HG02943 (cell line): Measurements from ENCODE around the gene MTCL3.
A peak's percentile ranks its signal among the peaks of the same experiment; 100 is the strongest.

Experiments
- ATAC-seq: cut with Tn5 transposase; IDR thresholded peaks from one replicate; pipeline ENCODE4 v1.9.1; 2021; ENCODE audit warnings: mild to moderate bottlenecking, low read depth, moderate library complexity; ENCODE audit not compliant: unreplicated experiment

Gene MTCL3

DNA sequence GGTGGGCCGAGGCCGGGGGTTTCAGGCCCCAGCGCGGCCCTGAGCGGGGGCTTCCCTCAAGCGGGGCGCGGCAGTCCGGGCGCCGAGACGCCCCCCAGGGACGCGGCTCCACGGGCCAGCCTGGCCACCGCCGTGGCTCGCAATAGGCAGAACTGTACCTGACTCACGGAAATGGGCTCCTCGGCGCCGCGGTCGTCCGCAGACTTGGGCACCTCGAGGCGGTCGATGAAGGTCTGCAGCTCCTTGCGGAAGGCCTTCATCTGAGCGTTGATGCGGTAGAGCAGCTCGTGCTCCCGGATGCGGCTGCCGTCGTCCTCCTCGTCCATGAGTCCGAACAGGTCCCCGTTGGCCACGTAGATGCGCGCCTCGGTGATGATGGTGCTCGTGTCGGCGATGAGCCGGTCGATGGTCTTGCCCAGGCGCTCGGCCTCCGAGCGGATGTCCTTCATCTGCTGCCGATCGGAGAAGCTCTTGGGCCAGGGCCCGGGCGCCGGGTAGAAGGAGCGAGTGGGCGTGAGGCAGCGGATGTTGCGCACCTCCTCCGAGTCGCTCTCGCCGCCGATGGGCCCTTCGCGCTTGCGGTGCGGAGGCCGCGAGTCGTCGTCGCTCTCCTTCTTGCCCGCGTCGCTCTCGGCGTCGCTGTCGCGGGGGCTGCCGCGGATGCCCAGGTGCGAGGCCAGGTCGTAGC, 43.9 kb downstream of the MTCL3 start:
- no peak for ATAC-seq

DNA sequence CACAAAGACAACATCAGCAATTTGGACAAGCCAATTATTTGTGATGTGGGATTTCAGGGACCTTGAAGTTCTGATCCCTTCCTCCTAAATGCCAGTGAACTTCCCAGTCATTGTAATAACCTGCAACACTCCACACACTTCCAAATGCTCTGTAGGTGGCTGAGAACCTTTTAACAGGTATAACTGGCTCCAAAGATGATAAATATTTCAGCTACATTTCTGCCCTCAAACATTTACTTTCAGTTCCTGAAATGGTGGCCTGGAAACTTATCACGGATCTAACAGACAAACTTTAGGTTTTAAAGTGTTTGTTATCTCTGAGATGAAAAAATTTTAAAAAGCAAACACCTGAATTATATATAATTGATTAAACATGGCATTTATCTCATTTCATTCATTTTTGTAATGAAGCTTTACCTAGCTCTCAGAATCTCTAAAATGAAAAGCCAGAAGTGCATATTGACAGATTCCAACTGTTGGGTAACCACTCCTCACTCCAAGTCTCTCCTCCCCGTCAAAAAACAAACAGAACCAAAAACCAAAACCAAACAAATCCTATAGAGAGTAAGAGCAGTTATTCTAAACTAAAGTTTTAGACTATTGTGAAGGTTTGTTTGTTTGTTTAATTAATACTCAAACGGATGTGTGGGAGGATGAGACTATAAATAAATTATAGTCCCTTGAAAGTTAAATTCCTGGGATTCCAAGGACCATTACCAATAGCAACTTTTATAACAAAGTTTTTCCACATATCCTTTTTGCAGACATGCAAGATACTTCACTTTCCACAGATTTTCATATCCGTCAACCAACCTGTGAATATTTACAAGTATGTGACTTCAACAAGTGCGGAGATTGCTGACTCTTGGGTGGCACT, 47.5 kb downstream of the MTCL3 start:
- ATAC-seq = no peak

DNA sequence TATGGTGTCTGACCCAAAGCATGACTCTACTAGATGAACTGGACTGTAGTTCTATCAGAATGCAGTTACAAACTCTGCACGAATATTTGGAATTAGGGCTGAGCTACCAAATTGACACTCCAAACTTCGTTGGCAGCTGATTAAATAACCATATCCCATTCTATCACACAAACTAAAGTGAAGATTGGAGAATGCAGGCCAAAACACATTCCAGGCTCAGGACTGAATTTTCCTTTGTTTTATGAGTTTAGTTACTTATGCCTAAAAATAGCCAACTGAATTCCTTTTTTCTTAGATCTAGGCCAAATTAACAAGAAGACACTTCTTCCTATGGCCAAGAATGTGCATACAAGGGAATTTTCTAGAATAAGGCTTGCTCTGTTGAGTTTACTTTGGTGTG, 50.2 kb downstream of the MTCL3 start:
- ATAC-seq = no peak

DNA sequence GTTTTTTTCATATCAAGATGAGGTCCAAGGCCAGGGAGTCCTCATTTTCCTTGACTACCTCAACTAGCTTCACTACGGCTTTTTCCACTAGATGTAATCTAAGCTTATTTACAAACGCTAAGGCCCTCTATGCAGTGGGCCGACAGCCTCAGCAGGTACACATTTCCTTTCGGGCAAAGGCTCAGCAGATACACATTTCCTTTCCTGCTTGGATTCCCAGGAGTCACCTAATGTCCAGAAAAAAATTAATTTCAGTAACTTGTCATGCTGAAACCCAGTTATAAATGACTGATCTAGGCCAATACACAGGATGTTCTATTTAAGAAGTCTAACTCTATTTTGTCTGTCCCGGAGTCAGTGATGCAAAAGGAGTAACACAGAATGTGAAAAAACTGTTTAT, 52.7 kb downstream of the MTCL3 start:
- ATAC-seq = no peak

DNA sequence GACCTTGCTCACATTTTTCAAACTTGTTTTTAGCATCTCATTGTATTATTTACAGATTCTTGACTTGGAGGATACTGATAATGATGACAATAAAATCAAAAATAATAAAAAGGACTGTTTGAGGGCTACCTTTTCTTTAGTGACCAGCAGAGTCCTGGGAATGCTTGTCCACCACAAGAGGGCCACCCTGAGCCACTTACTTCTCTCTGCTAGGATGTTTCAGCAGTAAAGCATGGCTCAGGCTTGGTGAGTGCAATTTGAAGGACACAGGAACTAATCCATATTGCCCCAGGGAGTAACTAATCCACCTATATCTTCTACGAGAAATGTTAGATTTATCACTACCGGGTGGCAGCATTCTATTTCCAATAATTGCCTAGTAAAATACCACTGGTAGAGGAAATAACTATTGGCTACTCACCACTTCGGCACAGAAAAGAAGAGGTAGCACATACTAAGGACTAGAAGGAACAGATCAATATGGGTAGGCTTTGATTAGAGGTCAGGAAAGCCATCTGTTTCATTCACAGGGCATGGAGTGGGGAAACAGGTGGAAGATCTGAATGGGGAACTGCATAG, 54.2 kb downstream of the MTCL3 start:
- ATAC-seq = peak; percentile 85

DNA sequence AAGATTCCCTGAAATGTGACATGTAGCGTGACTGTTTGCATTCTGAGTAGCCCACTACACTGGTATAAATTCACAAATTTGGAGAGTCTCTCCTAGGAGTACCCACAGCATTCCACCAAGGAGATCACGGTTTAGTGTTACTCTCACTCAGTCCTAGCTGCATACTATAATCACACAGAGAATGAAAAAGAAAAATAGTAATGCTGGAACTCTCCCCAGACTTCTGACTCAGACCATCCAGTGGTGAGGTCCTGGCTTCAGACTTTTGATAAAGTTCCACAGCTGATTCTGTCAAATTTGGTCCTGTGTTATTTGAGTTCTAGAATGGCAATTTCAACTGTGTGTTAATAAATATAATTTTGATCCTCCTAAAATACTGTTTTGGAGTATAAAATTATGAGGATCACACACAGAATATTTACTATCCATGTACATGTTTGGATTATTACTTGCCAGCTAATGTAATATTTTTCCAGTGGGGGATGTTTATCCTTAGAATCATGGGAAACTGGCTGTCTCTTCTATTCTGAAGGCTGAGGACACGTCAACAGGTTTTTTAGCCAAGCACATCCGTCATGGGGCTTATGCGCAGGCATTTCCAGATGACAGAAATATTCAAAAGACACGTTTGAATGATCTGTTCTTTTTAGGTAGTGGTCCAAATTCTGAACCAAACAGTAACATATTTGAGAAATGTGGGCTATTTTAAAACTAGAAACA, 54.8 kb downstream of the MTCL3 start:
- ATAC-seq = no peak

DNA sequence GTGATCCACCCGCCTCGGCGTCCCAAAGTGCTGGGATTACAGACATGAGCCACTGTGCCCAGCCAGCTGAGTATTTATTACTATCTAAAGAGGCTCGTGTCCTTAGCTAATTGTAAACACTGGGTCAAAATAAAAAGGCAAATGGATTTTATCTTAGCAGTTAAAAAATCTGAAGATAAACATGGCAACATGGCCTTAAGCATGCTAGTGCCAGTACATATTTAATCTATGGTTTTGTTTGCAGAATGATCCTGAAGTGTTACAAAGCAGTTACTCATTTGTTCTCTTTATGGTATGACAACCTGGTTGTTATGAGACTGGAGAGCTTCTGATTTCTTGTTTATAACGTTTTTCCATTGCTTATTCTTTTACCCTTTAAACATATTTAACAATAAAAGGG, 56.1 kb downstream of the MTCL3 start:
- ATAC-seq = no peak

DNA sequence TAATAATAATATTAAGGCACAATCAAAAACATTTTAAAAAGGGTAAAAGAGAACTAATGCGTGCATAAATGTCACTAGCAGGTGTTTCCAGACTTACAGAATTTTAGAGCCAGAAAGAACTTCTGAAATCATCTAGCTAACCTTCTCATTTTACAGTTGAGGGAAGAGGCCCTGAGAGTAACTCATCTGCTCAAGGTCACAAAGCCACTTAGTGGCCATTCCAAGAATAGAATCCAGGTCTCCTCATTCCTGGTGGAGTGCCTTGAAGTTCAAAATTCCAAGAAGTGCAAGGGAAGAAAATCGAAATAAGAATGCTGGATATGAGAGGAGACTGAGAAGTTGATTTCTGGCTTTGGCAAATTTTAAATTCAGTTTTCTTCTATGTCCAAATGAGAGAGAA, 56.8 kb downstream of the MTCL3 start:
- ATAC-seq = no peak

DNA sequence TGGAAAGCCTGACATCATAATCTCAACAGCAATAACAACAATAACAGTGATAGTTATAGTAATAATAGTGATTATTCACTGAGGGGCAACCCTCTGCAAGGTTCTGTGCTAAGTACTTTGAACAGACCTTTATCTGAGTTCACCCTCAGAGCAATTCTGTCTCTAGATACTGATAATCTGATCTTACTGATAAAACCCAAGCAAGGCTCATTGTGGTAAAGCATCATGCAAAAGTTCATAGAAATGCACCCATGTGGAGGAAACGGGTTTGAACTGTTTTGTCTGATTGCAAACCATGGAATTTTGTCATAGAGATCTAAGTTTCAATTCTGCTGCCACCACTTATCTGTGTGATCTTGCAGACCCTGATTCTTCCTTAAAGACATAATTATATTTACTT, 58.7 kb downstream of the MTCL3 start:
- ATAC-seq = no peak

DNA sequence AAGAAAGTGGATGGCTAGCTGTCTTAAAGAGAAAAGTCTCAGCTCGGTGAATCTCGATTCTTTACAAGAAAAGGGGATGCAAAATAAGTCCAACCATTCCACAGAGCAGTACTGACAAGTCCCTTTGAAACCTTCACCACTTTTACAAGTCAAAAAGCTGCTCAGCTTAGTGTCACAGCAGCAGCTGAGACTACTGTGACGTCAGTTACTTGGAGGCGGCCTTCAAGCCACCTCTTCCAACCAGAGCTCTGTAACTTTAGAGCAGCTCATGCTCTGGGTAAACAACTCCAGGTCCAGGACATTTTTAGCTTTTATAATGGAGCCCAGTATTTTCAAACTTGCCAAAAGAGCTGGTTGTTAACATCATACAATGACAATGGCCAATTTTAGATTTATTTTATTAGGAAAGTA, 59.9 kb downstream of the MTCL3 start, which contains the start of gene KIAA0408:
KIAA0408 (minus strand) TSS at position 159 of the 411 bp plus-strand sequence. CDS start 5,408 bp downstream, outside the sequence.
- ATAC-seq = no peak

DNA sequence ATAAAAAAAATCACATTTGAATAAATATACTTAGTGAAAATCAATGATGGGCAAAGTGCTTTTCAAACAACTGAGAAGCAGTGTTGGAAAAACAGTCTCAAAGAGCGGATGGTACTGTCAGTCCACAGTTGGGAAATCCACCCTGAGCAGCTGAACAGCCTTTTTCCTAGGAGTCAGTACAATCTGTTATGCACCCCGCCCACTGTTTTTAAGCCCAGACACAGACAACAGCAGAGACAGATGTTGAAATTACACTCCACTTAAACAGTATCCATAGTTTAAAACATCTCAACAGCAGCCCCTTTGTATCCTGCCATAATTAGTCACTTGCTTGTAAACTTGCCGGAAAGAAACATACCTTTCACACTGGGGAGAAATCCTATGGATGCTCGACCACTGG, 60.3 kb downstream of the MTCL3 start:
- no peak for ATAC-seq

DNA sequence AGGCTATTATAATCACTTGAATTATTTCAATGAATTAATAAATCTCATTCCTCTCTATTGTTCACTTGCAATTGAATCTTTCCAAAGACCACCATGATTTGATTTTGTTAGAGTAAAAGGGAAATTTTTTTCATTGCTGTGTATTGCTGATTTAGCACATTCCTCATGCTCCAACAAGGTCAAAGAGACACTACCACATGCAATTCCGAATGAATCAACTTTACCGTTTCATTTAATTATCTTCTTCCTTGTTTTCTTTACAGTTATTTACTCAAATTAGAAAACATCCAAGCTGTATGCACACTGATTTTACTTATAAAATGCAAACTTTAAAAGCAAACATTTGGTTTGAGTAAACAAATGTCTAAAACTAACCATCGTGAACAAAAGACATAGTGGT, 60.9 kb downstream of the MTCL3 start:
- no peak for ATAC-seq

DNA sequence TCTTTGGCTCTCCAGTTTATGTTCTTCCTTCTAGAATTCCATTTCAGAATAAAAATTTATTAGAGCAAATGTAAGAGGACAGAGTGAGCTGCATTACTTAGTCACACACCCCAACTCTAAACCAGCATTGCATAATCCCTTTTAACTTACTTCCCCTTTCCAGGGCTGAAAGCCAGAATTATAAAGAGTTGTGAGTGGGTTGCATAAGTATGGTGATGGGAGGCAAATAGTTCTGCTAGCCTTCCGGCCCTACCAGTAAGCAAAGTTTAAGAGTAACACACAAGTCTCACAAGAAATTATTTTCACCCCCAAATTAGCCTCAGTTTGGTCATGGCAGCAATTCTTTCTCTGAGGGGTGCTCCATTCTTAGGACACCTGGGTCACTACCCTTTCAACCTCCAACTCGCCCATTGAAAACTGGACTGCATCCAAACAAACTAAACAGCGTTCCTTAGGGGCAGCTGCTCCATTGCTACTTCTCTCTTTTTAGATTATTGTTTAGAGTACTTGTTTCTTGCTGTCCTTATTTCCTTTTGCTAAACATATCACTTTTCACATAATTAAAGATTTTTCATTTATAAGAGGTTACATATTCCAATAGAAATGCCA, 61.6 kb downstream of the MTCL3 start:
- ATAC-seq = no peak

DNA sequence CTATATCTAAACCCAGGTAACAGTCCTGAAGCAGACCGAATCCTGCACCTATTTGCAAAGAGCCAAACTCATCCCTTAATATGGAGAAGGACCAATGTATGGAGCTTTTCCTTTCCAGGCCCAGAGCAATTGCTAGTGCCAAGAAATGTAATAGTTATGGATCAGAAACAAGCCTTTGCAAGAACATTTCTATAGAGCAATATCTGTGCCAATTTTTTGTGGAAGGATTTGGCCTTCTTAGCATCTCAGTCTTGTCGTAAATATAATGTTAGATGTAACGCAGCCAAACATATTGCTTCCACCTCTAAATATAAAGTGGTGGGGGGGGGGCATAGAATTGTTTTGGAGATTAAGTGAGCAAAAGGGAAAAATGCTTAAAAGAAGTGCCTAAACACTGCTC, 62.7 kb downstream of the MTCL3 start:
- ATAC-seq = no peak

DNA sequence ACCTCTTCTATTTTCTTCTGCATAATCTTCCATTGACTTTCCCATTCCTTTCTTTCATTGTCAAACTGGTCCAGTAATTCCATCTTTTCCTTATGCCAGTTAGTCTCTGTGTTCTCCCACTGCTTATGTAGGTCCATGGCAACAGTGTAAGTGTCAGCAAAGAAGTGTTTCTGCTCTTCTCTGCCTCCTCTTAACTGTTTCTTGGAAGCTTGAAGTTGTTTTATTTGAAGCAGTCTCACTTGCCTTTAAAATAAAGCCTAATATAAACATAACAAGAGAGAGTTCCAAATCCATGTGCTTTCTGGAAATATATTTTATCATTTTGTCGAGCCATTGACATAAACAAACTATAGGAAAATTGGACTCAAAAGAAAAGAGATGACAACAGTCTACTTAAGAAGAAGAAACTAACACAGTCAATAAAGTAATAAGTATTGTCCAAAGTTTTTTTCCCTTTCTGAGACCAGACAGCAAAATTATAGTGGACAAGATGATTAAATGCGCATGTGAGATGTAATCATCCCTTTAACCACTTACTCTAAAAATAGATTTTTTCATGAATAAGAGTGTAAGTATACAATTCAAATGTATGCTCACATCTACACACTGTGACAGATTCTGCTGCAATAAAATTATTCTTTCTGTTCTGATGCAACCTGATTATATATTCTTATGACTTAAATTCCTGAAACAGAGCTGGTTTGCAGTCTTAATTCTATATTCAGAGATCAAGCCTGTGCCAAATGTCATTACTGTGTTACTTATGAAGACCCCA, 65.1 kb downstream of the MTCL3 start:
- ATAC-seq = no peak

DNA sequence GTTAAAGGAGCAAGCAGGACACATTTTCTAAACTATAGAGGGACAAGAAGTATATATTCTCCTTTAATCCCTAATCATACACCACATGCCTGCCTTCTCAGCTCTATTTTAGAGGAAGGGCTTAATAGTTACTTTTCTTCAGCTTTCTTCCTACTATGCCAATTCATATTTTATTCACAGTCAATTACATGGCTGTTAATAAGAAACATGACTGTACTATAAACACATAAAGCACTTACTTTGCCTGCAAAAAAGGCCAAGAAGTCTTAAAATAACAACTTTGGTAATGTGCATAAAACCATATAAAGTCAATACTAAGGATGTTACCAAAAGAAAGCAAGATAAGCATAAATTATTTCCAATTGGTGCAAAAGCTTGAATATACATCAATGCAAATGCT, 66.3 kb downstream of the MTCL3 start:
- no peak for ATAC-seq

DNA sequence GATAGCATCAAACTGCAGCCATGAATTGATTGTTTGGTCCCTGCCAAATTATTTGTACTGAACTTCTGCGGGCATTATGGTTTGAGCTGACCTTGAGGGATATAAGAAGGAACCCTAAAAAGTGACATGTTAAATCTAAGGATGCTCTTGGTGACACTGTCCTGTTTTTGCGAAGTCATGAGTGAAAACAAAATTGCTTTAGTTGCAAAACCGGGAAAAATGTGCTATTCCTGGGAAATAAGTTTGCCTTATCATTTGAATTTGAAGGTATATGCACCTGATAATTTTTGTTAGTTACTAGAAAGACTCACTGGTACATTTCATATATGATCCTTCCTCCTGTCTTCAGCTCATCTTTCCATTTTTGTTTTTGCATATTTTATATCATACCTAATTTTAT, 67.7 kb downstream of the MTCL3 start:
- no peak for ATAC-seq

DNA sequence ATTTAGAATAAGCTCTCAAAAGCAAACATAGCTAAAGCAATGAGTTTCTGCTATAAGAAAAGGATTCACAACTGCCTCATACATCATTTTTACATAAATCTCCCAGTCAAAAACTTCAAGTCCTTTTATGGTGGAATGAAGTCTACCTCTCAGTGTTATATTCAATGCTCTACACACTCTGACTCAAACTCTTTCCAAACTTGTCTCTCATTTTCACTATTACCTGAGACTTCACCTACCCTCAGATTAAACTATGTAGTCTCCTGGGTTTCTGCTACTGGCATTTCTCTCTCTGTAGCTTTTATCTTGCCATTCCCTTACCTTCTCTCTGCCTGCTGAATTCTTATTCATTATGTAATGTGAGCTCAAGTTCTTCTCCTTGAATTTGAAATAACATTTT, 71.4 kb downstream of the MTCL3 start:
- no peak for ATAC-seq

DNA sequence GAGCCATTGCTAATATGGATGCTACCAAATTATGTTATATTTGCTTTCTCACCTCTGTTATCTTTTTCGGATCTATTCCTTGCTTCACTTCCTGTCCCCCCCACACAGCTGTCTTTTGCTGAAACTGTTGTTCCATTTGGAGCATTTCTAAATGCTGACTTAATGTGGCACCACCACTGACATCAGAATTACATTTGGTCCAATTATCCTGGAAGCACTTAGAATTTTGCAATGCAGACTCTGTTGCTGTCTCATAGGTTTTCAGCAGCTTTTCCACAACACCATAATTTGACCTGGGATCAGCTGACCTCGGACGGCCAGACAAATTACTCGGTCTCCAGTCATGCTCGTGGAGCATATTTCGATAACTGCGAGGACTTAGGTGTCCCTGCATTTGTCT, 72.8 kb downstream of the MTCL3 start:
- ATAC-seq = no peak

DNA sequence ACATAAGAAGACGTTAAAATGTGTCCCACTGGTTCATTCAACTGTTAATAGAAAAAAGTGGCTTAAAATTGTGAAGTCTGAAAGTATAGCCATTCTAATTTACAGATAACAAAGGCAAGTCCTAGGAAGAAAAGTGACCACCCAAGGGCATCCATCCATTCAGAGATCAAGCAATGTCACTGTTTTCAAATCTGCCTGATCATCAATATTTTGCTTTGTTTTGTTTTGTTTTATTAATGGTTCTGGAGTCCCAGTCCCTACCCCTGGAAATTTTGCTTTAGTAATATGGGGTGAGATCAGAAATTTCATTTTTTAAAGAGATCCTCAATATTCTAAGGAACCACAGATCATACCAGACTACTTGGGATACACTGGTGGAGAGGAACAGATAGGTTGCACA, 77.3 kb downstream of the MTCL3 start:
- ATAC-seq = no peak
